Mesodermal cell (in vitro differentiated cells): ENCODE results near the gene S1PR4.
A peak's percentile ranks its signal among the peaks of the same experiment; 100 is the strongest.

Source experiments
- H3K27ac ChIP-seq: 2 replicates; pipeline ENCODE4 v1.7.0; 2013; ENCODE audit warnings: mild to moderate bottlenecking, low read depth, low read length, moderate library complexity; ENCODE audit not compliant: severe bottlenecking
- H3K36me3 ChIP-seq: 2 replicates; pipeline ENCODE4 v1.7.1; 2013; ENCODE audit warnings: mild to moderate bottlenecking, low read length, moderate library complexity; ENCODE audit not compliant: control insufficient read depth, insufficient read depth
- H3K4me1 ChIP-seq: one replicate; pipeline ENCODE4 v1.7.1; 2013; ENCODE audit warnings: mild to moderate bottlenecking, low read length; ENCODE audit not compliant: insufficient read depth, control insufficient read depth, poor library complexity, severe bottlenecking
- H3K4me3 ChIP-seq: 2 replicates; pipeline ENCODE4 v1.7.0; 2013; ENCODE audit warnings: low read length, control low read depth, mild to moderate bottlenecking; ENCODE audit not compliant: insufficient read depth, poor library complexity, severe bottlenecking; ENCODE audit errors: extremely low read depth
- H3K9me3 ChIP-seq: 2 replicates; pipeline ENCODE4 v1.7.1; 2013; ENCODE audit warnings: mild to moderate bottlenecking, low read length, moderate library complexity; ENCODE audit not compliant: control insufficient read depth
- WGBS, 2 experiments: methylation state at CpG; one replicate each; pipeline ENCODE4 v1.1.5; 2013; ENCODE audit warnings: missing lambda C conversion rate in 2 of 2; ENCODE audit not compliant: insufficient coverage in 2 of 2; 5-methylcytosine and 5-hydroxymethylcytosine counted together

The S1PR4 gene

GRCh38 chr19:3184847-3185460 lies 6.4 kb downstream of the S1PR4 start:
- Histone ChIP-seq H3K4me3 (peak overlapping the region; percentile 91), H3K4me1 (peaks cover 13% of the 10 kb centered on the region), H3K27ac (no peak overlapping the region), H3K36me3 (peaks cover 20% of the 10 kb centered on the region), H3K9me3 (no peaks in the 10 kb centered on the region)
- WGBS, 2 experiments: 19 to 36% methylated on average over 8 to 11 of the region's 14 CpGs

DNA sequence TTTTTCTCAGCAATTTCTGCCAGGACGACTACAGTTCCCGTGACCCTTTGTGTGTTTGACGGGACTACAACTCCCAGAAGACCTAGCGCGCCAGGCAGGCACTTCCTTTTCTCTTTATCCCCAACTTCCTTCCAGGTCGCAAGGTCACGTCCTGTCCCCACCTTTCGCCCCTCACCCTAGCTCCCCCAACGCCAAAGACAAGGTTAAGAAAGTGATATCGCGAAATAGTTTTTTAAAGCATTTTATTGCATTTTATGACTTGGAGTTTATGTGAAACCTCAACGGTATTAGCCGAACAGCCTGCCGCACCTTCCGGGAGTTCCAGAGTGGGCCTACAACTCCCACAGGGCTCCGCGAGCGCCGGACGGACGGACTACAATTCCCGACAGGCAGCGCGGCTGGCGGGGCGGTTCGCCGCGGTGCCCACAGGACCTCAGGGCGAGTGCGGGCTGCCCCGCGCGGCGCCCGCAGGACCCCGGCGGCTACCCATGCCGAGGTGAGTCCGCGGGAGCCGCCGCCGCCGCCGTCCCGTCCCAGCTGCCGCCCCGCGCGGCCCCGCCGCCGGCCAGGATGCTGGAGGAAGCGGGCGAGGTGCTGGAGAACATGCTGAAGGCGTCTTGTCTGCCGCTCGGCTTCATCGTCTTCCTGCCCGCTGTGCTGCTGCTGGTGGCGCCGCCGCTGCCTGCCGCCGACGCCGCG lies 7.0 kb downstream of the S1PR4 start, which contains the start of gene NCLN:
NCLN (plus strand) TSS at position 470 of the 699 bp plus-strand sequence; CDS start at position 571, 101 bp downstream.
- Histone ChIP-seq H3K36me3 (peaks cover 22% of the 10 kb centered on the region), H3K4me3 (peak within 1 kb of the TSS; percentile 91), H3K27ac (no peak within 1 kb of the TSS), H3K9me3 (no peaks in the 10 kb centered on the region), H3K4me1 (peaks cover 13% of the 10 kb centered on the region)
- 0 to 1% methylated on average over 50 to 52 of the region's 69 CpGs for WGBS, 2 experiments

DNA sequence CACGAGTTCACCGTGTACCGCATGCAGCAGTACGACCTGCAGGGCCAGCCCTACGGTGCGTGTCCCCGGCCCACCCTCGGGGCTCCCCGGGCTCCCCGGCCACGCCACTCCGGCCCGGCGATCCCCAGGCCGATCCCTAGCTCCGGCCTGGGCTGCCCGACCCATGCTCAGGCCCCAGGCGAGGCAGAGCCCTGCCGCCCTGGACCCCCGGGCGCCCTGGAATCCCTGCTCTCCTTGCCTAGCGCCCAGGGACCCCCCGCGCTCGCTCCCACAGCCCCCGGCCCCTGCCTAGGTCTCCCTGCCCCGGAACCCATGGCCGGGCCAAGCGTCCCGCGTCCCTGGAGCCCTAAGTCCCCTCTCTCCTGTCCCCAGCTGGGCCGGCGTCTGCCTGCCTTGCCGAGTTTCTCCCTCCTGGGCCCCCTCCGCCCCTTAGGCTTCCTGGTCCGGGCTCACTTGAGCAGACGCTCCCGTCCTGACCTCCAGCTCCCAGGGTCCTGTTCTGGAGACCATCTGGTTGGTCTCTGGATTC lies 7.7 kb downstream of the S1PR4 start:
- Histone ChIP-seq H3K36me3 (peaks cover 28% of the 10 kb centered on the region), H3K4me3 (peak overlapping the region; percentile 91), H3K9me3 (no peaks in the 10 kb centered on the region), H3K27ac (no peak overlapping the region), H3K4me1 (peaks cover 13% of the 10 kb centered on the region)
- 0% methylated on average over 29 to 38 of the region's 38 CpGs for WGBS, 2 experiments

GRCh38 chr19:3186891-3187661 lies 8.5 kb downstream of the S1PR4 start:
- Histone ChIP-seq H3K4me3 (peak overlapping the region; percentile 91), H3K27ac (no peak overlapping the region), H3K36me3 (peaks cover 29% of the 10 kb centered on the region), H3K4me1 (peaks cover 13% of the 10 kb centered on the region), H3K9me3 (no peaks in the 10 kb centered on the region)
- 69 to 73% methylated on average over 22 to 23 of the region's 23 CpGs for WGBS, 2 experiments

GRCh38 chr19:3187662-3188511 lies 9.3 kb downstream of the S1PR4 start:
- Histone ChIP-seq H3K9me3 (no peaks in the 10 kb centered on the region), H3K36me3 (peaks cover 29% of the 10 kb centered on the region), H3K27ac (no peak overlapping the region), H3K4me3 (no peak overlapping the region), H3K4me1 (peaks cover 13% of the 10 kb centered on the region)
- WGBS, 2 experiments: 92% methylated on average over 32 to 36 of the region's 36 CpGs

- Histone ChIP-seq H3K4me3 (no peak overlapping the region), H3K9me3 (no peaks in the 10 kb centered on the region)
- WGBS, 2 experiments: 96 to 97% methylated on average over 28 to 30 of the region's 35 CpGs
These were observed 10.3 kb downstream of the S1PR4 start for GRCh38 chr19:3188627-3189596.

GRCh38 chr19:3189702-3190469 lies 11.3 kb downstream of the S1PR4 start:
- Histone ChIP-seq H3K36me3 (peaks cover 44% of the 10 kb centered on the region), H3K4me1 (peaks cover 13% of the 10 kb centered on the region), H3K27ac (no peak overlapping the region), H3K4me3 (no peak overlapping the region), H3K9me3 (no peaks in the 10 kb centered on the region)
- WGBS, 2 experiments: 93 to 94% methylated on average over 16 to 24 of the region's 28 CpGs

More at GRCh38 chr19:3188627-3189596, 10.3 kb downstream of the S1PR4 start:
- Histone ChIP-seq H3K27ac (no peak overlapping the region), H3K4me1 (peaks cover 13% of the 10 kb centered on the region), H3K36me3 (peaks cover 35% of the 10 kb centered on the region)

GRCh38 chr19:3190470-3190770 lies 11.9 kb downstream of the S1PR4 start:
- H3K4me3 ChIP-seq: no peak overlapping the region
- WGBS, 2 experiments: 95 to 96% methylated on average over 11 to 17 of the region's 18 CpGs

More at GRCh38 chr19:3190470-3190770, 11.9 kb downstream of the S1PR4 start:
- H3K9me3 ChIP-seq: no peaks in the 10 kb centered on the region
- peaks cover 46% of the 10 kb centered on the region for H3K36me3 ChIP-seq
- H3K4me1 ChIP-seq: peaks cover 13% of the 10 kb centered on the region
- H3K27ac ChIP-seq: no peak overlapping the region
